Left ventricle myocardium inferior (tissue), 1 donor: ENCODE measurements around the gene BCL6B. TPM values are rescaled to one million over a fixed set of nuclear protein-coding genes. Genes with fewer than 3 reads are reported as not detected.

Source experiments
- DNase-seq: peaks from one replicate; pipeline ENCODE4 v3.0.0-alpha.2; 2020
- H3K27ac ChIP-seq: fragments of 200-600 bp; replicated peaks from 2 replicates; pipeline ENCODE4 v1.8.0; 2021
- H3K27me3 ChIP-seq: fragments of 200-600 bp; 2 replicates; pipeline ENCODE4 v1.8.0; 2021; ENCODE audit warnings: low read depth
- H3K36me3 ChIP-seq: fragments of 200-600 bp; 2 replicates; pipeline ENCODE4 v1.8.0; 2021
- H3K4me1 ChIP-seq: fragments of 200-600 bp; 2 replicates; pipeline ENCODE4 v1.8.0; 2021
- H3K4me3 ChIP-seq: fragments of 200-600 bp; 2 replicates; pipeline ENCODE4 v1.8.0; 2021; ENCODE audit warnings: mild to moderate bottlenecking, moderate library complexity
- H3K9me3 ChIP-seq: fragments of 200-600 bp; replicated peaks from 2 replicates; pipeline ENCODE4 v1.8.0; 2021
- intact Hi-C: fragments of 100-400 bp; cut with micrococcal nuclease; formaldehyde crosslinking; loops from one replicate; pipeline ENCODE4 v1.11.0; 2022
- total RNA-seq: library from RNA; stranded (reverse); fragmentation: NEBNext Ultra II Directional; extraction: Animal tissue kit (Norgen Biotek cat#: 25700); gene quantifications from one replicate; pipeline ENCODE4 v1.2.1, GENCODE V29; 2021
- TF ChIP-seq, protein P1 (sequence below): fragments of 200-600 bp; IDR thresholded peaks from 2 replicates; pipeline ENCODE4 v1.8.0; 2021; ENCODE audit warnings: antibody characterized with exemption, mild to moderate bottlenecking, borderline replicate concordance
- donor health status: DM: no; HTN: yes; CAD: no; lungs with severe emphysema.

Gene BCL6B
- total RNA-seq, 1 donor from 2014 or later: 13.7 TPM

DNA sequence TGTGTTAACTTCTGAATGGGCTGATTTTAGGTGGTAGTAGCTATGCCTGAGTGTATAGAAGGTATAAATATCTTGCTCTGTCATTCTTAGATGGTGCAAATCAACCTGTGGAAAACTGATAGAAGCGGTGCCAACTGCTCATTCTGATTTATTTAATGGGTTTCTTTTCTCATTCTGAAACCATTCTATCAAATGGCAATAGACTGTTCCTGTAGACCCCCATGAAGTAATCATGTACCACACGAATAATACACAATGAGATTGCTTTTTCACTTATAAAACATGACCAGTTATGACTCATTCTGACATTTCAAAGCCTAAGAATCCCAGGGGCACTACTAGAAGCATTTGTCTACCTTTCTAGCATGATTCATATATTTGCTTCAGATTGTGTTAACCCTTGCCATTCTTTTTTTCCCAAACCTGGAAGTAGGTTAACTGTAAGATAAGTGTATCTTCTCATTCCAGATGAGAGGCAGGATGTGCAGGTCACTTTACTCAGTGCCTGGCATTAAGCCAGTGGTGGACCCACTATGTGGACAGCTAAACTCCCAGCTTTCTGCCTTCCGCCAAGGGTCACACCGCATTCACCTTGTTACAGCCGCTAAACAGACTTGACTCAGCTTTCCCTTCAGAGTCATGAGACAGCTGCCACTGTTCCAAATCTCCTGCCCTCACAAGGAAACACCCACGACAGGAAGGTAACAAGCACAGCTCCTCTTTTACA is 37.5 kb downstream of the BCL6B start:
- intact Hi-C loops: no loop called here
- H3K27ac ChIP-seq: no peak overlapping the region
- H3K27me3 ChIP-seq: peaks cover 51% of the 10 kb centered on the region
- TF ChIP-seq, protein P1, sequence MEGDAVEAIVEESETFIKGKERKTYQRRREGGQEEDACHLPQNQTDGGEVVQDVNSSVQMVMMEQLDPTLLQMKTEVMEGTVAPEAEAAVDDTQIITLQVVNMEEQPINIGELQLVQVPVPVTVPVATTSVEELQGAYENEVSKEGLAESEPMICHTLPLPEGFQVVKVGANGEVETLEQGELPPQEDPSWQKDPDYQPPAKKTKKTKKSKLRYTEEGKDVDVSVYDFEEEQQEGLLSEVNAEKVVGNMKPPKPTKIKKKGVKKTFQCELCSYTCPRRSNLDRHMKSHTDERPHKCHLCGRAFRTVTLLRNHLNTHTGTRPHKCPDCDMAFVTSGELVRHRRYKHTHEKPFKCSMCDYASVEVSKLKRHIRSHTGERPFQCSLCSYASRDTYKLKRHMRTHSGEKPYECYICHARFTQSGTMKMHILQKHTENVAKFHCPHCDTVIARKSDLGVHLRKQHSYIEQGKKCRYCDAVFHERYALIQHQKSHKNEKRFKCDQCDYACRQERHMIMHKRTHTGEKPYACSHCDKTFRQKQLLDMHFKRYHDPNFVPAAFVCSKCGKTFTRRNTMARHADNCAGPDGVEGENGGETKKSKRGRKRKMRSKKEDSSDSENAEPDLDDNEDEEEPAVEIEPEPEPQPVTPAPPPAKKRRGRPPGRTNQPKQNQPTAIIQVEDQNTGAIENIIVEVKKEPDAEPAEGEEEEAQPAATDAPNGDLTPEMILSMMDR: no peak
- no peak for DNase-seq
- no peaks in the 10 kb centered on the region for H3K36me3 ChIP-seq
- no peak overlapping the region for H3K4me3 ChIP-seq
- H3K9me3 ChIP-seq: no peaks in the 10 kb centered on the region
- H3K4me1 ChIP-seq: no peaks in the 10 kb centered on the region

DNA sequence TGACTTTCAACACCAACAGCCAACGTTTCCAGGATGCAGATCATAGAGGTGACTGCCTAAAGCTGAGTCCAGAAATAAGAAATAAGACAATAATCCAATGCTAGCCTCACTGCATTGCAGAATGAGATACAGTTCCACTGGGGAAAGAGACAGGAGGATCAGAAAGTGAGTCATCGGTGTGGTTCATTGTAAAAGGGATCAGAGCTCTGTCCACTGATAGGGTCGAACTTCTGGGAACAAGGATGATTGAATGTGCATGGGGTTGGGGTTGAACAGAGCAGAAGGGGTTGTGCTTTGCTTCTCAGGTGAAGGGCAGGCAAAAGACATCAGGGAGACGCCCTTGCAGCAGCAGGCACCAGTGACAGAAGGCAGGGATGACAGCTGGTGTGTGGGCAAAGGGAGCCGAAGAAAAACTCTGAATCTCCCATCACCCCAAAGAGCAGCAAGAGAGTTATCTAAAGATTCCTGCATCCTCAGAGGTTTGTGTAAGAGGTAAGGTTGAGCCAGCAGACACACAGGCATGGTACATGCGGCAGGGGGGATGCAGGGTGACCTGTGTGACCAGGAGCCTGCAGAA is 40.8 kb downstream of the BCL6B start:
- Histone ChIP-seq H3K27me3 (peaks cover 59% of the 10 kb centered on the region), H3K4me3 (no peak overlapping the region), H3K4me1 (no peaks in the 10 kb centered on the region), H3K36me3 (no peaks in the 10 kb centered on the region), H3K27ac (no peak overlapping the region), H3K9me3 (peaks cover 13% of the 10 kb centered on the region)
- TF ChIP-seq, protein P1: no peak
- DNase-seq: no peak
- intact Hi-C loops: no loop called here

DNA sequence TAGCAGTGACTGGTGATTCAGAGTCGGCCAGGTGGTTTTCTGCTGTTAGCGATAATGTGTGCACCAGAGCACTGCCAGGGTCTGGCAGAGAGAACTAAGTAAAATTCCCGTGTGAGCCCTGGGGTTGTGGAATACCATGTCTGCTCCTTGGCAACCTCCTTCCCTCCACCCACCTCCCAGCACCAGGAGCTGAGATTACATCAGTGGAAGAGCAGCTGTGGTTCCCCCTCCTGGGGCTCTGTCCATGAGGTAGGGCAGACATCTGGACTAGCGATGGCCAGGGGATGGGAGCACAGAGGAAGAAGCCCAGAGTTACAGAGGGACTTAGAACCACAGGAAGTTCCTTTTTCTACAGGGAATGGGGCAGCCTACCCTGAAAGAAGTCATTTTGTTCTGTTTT is 41.4 kb downstream of the BCL6B start:
- intact Hi-C loops: no loop called here
- H3K27me3 ChIP-seq: peaks cover 59% of the 10 kb centered on the region
- TF ChIP-seq, protein P1: no peak

DNA sequence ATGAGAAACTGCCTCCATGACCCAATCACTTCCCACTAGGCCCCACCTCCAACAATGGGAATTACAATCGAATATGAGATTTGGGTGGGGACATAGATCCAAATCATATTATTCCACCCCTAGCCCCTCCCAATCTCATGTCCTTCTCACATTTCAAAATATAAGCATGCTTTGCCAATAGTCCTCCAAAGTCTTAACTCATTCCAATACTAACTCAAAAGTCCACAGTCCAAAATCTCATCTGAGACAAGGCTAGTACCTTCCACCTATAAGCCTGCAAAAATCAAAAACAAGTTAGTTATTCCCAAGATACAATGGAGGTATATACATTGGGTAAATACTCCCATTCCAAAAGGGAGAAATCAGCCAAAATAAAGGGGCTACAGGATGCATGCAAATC is 44.3 kb downstream of the BCL6B start:
- TF ChIP-seq, protein P1: no peak

More for the DNA sequence above, 41.4 kb downstream of the BCL6B start:
- DNase-seq: no peak
- Histone ChIP-seq H3K27ac (no peak overlapping the region), H3K4me1 (no peaks in the 10 kb centered on the region), H3K9me3 (peaks cover 18% of the 10 kb centered on the region), H3K4me3 (no peak overlapping the region), H3K36me3 (no peaks in the 10 kb centered on the region)

DNA sequence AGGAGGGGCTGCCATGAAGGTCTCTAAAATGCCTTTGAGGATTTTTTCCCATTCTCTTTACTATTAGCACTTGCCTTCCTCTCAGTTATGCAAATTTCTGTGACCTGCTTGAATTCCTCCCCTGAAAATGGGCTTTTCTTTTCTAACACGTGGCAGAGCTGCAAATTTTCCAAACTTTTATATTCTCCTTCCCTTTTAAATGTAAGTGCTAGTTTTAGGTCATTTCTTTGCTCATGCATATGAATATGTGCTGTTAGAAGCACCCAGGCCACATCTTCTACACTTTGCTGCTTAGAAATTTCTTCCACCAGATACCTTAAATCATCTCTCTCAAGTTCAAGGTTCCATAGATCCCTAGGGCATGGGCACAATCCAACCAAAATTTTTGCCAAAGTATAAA is 45.4 kb downstream of the BCL6B start:
- TF ChIP-seq, protein P1: no peak
- Histone ChIP-seq H3K9me3 (peaks cover 19% of the 10 kb centered on the region), H3K4me1 (no peaks in the 10 kb centered on the region), H3K27me3 (peaks cover 36% of the 10 kb centered on the region), H3K4me3 (no peak overlapping the region), H3K27ac (no peak overlapping the region), H3K36me3 (no peaks in the 10 kb centered on the region)
- no peak for DNase-seq
- intact Hi-C loops: no loop called here

More for the DNA sequence above, 44.3 kb downstream of the BCL6B start:
- H3K27ac ChIP-seq: no peak overlapping the region
- no peak overlapping the region for H3K4me3 ChIP-seq
- peaks cover 19% of the 10 kb centered on the region for H3K9me3 ChIP-seq
- intact Hi-C loops: no loop called here
- H3K27me3 ChIP-seq: peaks cover 45% of the 10 kb centered on the region
- no peaks in the 10 kb centered on the region for H3K36me3 ChIP-seq
- DNase-seq: no peak
- H3K4me1 ChIP-seq: no peaks in the 10 kb centered on the region
